HG02642 (cell line): ENCODE measurements around the gene AFAP1L2.

Experiments
- ATAC-seq: cut with Tn5 transposase; IDR thresholded peaks from one replicate; pipeline ENCODE4 v1.9.1; 2021; ENCODE audit warnings: mild to moderate bottlenecking; ENCODE audit not compliant: unreplicated experiment, poor library complexity

AFAP1L2 gene

GRCh38 chr10:114412907-114413797 lies 8.8 kb upstream of the AFAP1L2 start:
- ATAC-seq: no peak

DNA sequence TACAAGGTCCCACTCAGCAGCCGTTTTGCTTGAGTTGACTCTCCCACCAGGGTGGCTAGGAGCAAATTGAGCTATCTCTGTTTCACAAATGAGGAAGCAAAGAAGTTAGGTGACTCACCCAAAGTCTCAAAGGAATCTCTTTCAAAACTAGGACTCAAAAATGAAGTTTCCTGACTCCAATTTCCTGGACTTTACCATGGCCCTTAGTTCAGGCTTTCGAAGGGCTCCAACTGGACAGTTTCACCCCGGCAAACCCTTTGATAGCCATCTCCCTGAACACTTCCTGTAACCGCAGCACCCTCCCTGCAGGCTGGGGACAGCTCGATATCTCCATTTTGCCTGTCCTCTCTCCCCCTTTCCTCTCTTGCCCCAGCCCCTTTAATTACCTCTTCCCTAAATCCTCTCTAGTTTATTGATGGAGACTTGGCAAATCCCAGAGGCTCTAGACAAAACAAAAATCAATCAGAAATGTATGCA lies 4.7 kb upstream of the AFAP1L2 start:
- ATAC-seq: no peak

GRCh38 chr10:114408112-114408967 lies 4.0 kb upstream of the AFAP1L2 start:
- no peak for ATAC-seq

GRCh38 chr10:114406455-114406854 lies 2.2 kb upstream of the AFAP1L2 start:
- no peak for ATAC-seq

DNA sequence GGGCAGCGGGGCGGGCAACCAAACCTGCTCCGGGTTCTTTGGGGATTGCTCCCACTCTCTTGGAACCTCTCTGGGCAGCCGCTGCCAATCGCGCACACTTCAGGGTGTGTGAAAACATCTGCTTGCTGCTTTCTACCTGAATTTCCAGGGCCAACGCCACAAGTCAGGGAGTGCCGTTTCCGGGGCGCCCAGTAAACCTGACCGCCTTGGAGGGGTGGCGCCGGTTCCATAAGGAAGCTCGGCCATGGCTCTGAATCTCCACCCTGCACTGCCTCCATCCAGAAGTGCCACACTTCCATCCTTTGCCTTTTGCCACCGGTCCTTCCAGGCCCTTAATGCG lies 679 bp upstream of the AFAP1L2 start:
- ATAC-seq: no peak

DNA sequence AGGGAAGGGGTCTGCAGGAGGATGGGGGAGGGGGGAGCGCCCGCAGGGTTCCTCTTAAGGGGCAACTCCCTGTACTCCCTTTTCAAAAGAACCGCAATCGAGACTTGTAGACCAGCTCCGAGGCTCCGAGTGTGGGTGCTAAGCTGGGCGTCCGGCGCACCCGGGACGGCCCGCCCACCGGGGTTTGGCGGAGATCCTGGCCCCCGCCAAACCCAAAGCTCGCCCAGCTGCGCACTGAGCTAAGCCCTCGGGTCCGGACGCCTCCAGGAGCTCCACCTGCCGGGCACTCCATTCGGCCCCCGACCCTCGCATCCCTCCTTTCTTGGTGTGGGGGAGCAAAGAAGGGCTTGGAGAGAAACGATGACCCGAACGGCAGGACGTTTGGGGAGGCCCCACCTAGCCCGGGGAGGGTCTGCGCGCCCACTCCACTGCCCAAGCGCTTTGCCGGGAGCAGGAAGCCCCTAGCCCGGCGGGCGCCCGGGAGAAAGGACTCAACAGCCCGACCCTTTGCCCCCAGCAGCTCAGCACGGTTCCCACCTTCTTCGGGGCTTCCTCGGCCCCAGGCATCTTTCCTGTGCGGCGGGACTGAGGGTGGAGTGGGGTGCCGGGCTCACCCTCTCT lies 651 bp downstream of the AFAP1L2 start:
- ATAC-seq: no peak

- ATAC-seq: no peak
Observed at GRCh38 chr10:114402871-114403540, 1.3 kb downstream of the AFAP1L2 start.

- ATAC-seq: no peak
Observed at GRCh38 chr10:114402233-114402632, 2.1 kb downstream of the AFAP1L2 start.

GRCh38 chr10:114401195-114401791 lies 3.0 kb downstream of the AFAP1L2 start:
- no peak for ATAC-seq

- ATAC-seq: no peak
Observed at GRCh38 chr10:114400091-114400490, 4.2 kb downstream of the AFAP1L2 start.

DNA sequence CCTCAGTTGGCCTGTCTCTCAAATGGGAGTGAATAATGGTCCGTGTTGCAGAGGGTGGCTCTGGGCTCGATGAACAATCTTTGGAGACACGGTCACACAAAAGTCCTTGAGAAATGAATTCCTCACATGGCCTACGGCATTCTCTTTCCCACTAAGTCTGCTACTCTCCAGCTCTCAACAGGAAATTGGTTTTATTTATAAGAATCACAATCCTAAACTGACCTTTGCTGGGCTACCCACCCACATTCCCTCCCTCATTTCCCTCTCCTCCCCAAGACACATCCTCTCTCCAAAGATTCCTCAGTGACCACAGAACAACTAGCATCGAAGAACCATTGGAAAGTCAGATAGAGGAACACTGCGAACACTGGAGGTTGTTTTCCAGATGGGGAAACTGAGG lies 4.7 kb downstream of the AFAP1L2 start:
- ATAC-seq: no peak

DNA sequence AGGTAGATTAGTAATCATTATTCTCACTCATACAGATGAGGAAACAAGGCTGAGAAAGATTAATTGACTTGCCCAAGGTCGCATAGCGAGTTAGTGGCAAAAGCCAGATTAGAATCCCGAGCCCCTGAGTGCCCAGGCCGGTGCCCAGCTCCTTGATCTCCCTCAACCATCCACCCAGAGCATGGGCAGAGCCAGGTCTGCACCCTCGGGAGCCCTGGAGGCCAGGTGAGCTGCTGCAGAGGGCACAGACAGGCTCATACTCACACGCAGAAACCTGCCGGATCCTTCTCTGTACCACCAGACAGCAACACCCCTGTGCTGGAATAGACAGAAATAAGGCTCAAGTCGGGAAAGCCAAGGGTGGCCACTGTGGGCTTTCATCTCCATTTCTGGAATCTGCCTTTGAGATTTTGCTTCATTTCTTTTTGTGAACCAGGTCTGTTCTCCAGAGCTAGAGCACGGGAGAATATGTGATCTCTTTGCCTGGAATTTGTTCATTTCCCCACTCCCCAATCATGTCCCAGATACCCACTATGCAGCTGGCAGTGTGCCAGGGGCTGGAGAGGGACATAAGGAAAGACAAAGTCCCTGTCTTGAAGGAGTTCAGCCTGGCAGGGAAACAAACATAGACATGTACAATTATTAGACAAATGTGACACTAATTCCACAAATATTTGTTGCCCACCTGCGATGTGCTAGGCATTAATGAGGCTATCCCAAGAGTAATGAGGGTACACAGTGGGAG lies 5.5 kb downstream of the AFAP1L2 start:
- ATAC-seq: no peak

- ATAC-seq: no peak
Observed at GRCh38 chr10:114397651-114398145, 6.6 kb downstream of the AFAP1L2 start.

GRCh38 chr10:114396464-114396863 lies 7.8 kb downstream of the AFAP1L2 start:
- no peak for ATAC-seq

DNA sequence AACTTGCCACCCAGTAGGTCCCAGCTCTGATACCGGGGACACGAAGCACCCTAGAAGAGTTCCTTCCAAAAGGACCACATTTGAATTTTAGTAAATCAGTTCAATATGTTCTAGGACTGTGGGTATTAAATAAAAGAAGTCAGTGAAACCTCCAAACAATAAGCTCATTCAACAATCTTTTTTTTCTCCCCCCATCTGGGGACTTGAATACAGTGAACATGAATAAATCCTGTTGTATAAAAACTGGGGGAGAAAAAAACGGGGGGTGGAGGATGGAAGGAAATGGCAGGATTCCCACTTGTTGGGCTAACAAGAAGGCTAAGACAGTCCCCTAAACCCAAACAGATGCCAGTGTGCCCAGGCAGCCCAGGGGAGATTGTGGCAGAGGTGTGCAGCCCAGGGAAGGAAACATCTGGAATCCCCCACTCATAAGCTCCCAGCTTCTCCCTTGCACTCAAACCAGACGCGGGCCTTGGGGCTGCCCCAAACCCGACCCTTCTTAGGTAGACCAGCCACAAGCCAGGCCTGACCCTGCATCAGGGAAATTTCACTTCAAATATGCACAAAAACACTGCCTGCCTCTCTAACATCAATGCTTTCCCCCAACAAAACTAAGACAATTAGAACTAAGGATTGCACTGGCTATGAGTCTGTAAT lies 8.8 kb downstream of the AFAP1L2 start:
- ATAC-seq: peak; percentile 42

- no peak for ATAC-seq
Observed at GRCh38 chr10:114394531-114394930, 9.8 kb downstream of the AFAP1L2 start.

DNA sequence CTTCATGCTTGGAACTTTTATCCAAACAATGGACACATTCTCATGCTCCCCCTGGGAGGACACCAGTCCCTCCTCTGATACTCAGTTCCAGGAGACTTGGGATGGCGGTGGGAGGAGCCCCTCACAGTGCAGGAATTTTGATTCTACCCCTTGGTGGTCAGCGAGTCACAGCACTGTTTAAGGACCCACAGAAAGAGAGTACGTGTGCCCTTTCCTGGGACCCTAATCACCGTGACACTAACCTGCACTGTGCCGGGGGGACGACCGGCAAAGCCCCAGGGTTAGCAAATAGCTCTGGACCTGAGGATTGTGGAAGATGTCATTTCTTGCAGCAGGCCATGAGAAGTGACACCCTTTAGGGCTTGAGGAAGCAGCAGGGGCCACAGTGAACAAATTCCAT lies 10.4 kb downstream of the AFAP1L2 start:
- no peak for ATAC-seq

DNA sequence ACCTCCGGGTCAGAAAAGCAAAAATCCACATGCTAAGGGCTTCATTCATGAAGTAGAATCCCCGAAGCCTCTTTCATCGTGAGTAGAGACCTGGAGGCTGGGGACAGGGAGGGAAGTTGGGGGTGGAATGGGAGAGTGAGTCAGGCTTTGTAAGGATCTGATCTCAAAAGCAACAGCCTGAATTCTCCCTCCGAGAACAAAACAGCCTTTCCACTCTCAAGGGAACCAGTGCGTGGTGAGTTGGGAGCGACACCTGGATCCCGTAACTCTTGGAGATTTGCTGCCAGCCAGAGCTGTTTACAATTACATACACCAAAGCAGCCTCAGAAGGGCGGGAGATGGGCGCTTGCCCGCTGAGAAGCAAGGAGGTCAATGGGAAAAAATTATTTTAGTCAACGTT lies 10.8 kb downstream of the AFAP1L2 start:
- no peak for ATAC-seq
